Trophoblast cell (in vitro differentiated cells and primary cell): ENCODE measurements around the gene PERM1.
A peak's percentile ranks its signal among the peaks of the same experiment; 100 is the strongest.

Source experiments
- DNase-seq, 2 donors: peaks; one replicate each; pipeline ENCODE4 v3.0.0-alpha.2; 2016
- H2AFZ ChIP-seq: 2 replicates; pipeline ENCODE4 v1.6.1; 2013; ENCODE audit warnings: low read length, moderate library complexity, mild to moderate bottlenecking; ENCODE audit not compliant: insufficient read depth, poor library complexity
- H2AK5ac ChIP-seq: 2 replicates; pipeline ENCODE4 v1.6.1; 2013; ENCODE audit warnings: mild to moderate bottlenecking, low read length
- H2BK120ac ChIP-seq: 2 replicates; pipeline ENCODE4 v1.6.1; 2013; ENCODE audit warnings: low read length, mild to moderate bottlenecking, moderate library complexity; ENCODE audit not compliant: insufficient read depth, poor library complexity
- H2BK12ac ChIP-seq: 2 replicates; pipeline ENCODE4 v1.6.1; 2013; ENCODE audit warnings: mild to moderate bottlenecking, low read length, moderate library complexity
- H2BK5ac ChIP-seq: 2 replicates; pipeline ENCODE4 v1.6.1; 2013; ENCODE audit warnings: low read length, low read depth, moderate library complexity, mild to moderate bottlenecking; ENCODE audit not compliant: poor library complexity
- H3K14ac ChIP-seq: 2 replicates; pipeline ENCODE4 v1.6.1; 2013; ENCODE audit warnings: mild to moderate bottlenecking, low read length
- H3K18ac ChIP-seq: 2 replicates; pipeline ENCODE4 v1.6.1; 2013; ENCODE audit warnings: mild to moderate bottlenecking, low read length
- H3K23ac ChIP-seq: 2 replicates; pipeline ENCODE4 v1.6.1; 2013; ENCODE audit warnings: low read length
- H3K27ac ChIP-seq: 2 replicates; pipeline ENCODE4 v1.5.1; 2013; ENCODE audit warnings: low read depth, mild to moderate bottlenecking, inconsistent platforms, low read length, moderate library complexity
- H3K27me3 ChIP-seq: 2 replicates; pipeline ENCODE4 v1.6.1; 2013; ENCODE audit warnings: inconsistent platforms, mild to moderate bottlenecking, low read length, moderate library complexity; ENCODE audit not compliant: insufficient read depth
- H3K36me3 ChIP-seq, 2 experiments: 1 replicate in 1 of 2; 2 replicates in 1 of 2; pipeline ENCODE4 v1.6.1; 2013; ENCODE audit warnings: low read length in 2 of 2, mild to moderate bottlenecking in 2 of 2, moderate library complexity in 1 of 2; ENCODE audit not compliant: insufficient read depth in 2 of 2, control insufficient read depth in 1 of 2
- H3K4ac ChIP-seq: 2 replicates; pipeline ENCODE4 v1.6.1; 2013; ENCODE audit warnings: low read depth, mild to moderate bottlenecking, low read length, moderate library complexity
- H3K4me1 ChIP-seq, 2 experiments: 1 replicate in 1 of 2; 2 replicates in 1 of 2; pipeline ENCODE4 v1.6.1; 2013; ENCODE audit warnings: low read length in 2 of 2, mild to moderate bottlenecking in 2 of 2, moderate library complexity in 1 of 2; ENCODE audit not compliant: insufficient read depth in 2 of 2, control insufficient read depth in 1 of 2
- H3K4me2 ChIP-seq: 2 replicates; pipeline ENCODE4 v1.6.1; 2013; ENCODE audit warnings: inconsistent platforms, mild to moderate bottlenecking, low read length, moderate library complexity
- H3K4me3 ChIP-seq: 2 replicates; pipeline ENCODE4 v1.5.1; 2013; ENCODE audit warnings: mild to moderate bottlenecking, low read depth, low read length, inconsistent platforms
- H3K79me1 ChIP-seq: one replicate; pipeline ENCODE4 v1.6.1; 2013; ENCODE audit warnings: low read length
- H3K79me2 ChIP-seq: 2 replicates; pipeline ENCODE4 v1.6.1; 2013; ENCODE audit warnings: low read length, mild to moderate bottlenecking; ENCODE audit not compliant: control insufficient read depth, insufficient read depth, poor library complexity
- H3K9ac ChIP-seq: 2 replicates; pipeline ENCODE4 v1.6.1; 2013; ENCODE audit warnings: mild to moderate bottlenecking, low read length
- H3K9me3 ChIP-seq: 2 replicates; pipeline ENCODE4 v1.6.1; 2013; ENCODE audit warnings: low read depth, mild to moderate bottlenecking, control low read depth, inconsistent platforms, low read length; ENCODE audit not compliant: insufficient read depth
- H4K12ac ChIP-seq: 2 replicates; pipeline ENCODE4 v1.6.1; 2013; ENCODE audit warnings: low read depth, mild to moderate bottlenecking, low read length, moderate library complexity
- H4K8ac ChIP-seq: 2 replicates; pipeline ENCODE4 v1.6.1; 2013; ENCODE audit warnings: low read depth, mild to moderate bottlenecking, low read length, moderate library complexity
- H4K91ac ChIP-seq: one replicate; pipeline ENCODE4 v1.6.1; 2013; ENCODE audit warnings: low read depth, mild to moderate bottlenecking, low read length, moderate library complexity
- WGBS: extraction: QIAGEN DNeasy Blood & Tissue Kit; methylation state at CpG from one replicate; pipeline ENCODE4 v1.1.7; 2013; ENCODE audit warnings: missing lambda C conversion rate; ENCODE audit not compliant: insufficient read length, insufficient coverage; ENCODE audit errors: extremely low coverage; 5-methylcytosine and 5-hydroxymethylcytosine counted together

The PERM1 gene

DNA sequence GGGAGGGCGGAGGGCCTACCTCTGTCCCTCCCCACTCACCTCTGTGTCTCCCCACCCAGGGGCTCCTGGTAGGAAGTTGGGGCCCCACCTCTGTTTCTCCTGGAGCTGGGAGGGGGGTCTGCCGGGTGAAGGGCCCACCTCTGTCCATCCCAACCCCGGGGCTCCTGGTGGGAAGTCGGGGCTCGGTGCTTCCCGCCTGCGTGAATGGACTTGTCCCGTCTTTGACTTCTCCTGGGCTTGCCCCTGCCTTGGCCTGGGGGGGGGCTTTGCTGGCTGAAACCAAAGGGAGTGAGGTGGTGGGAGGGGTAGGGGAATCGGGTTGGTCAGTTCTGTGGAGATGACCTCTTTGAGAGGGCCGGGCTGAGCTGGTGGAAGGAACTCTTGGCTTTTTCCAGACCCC is 43.8 kb upstream of the PERM1 start:
- no peaks in the 10 kb centered on the region for H3K27me3 ChIP-seq
- H3K36me3 ChIP-seq: peaks cover 35 to 36% of the 10 kb centered on the region in 2 experiments
- H2BK5ac ChIP-seq: no peak overlapping the region
- no peak overlapping the region for H3K18ac ChIP-seq
- H3K9ac ChIP-seq: no peak overlapping the region
- DNase-seq: no peak
- WGBS: no CpG with 5 or more reads among the region's 10 CpGs
- H3K23ac ChIP-seq: no peak overlapping the region
- no peak overlapping the region for H3K14ac ChIP-seq
- no peak overlapping the region for H4K8ac ChIP-seq
- H3K4me3 ChIP-seq: no peak overlapping the region
- no peak overlapping the region for H2BK120ac ChIP-seq
- no peak overlapping the region for H3K4me2 ChIP-seq
- H3K79me1 ChIP-seq: peaks cover 22% of the 10 kb centered on the region
- peaks cover 5% of the 10 kb centered on the region for H3K9me3 ChIP-seq
- peak overlapping the region; percentile 15 for H3K4ac ChIP-seq
- peak overlapping the region; percentile 11 for H2BK12ac ChIP-seq
- H4K91ac ChIP-seq: peak overlapping the region; percentile 42
- H3K79me2 ChIP-seq: peaks cover 10% of the 10 kb centered on the region
- H2AK5ac ChIP-seq: no peak overlapping the region
- peaks cover 42 to 46% of the 10 kb centered on the region in 2 experiments for H3K4me1 ChIP-seq
- H2AFZ ChIP-seq: no peak overlapping the region
- no peak overlapping the region for H4K12ac ChIP-seq
- H3K27ac ChIP-seq: no peak overlapping the region

DNA sequence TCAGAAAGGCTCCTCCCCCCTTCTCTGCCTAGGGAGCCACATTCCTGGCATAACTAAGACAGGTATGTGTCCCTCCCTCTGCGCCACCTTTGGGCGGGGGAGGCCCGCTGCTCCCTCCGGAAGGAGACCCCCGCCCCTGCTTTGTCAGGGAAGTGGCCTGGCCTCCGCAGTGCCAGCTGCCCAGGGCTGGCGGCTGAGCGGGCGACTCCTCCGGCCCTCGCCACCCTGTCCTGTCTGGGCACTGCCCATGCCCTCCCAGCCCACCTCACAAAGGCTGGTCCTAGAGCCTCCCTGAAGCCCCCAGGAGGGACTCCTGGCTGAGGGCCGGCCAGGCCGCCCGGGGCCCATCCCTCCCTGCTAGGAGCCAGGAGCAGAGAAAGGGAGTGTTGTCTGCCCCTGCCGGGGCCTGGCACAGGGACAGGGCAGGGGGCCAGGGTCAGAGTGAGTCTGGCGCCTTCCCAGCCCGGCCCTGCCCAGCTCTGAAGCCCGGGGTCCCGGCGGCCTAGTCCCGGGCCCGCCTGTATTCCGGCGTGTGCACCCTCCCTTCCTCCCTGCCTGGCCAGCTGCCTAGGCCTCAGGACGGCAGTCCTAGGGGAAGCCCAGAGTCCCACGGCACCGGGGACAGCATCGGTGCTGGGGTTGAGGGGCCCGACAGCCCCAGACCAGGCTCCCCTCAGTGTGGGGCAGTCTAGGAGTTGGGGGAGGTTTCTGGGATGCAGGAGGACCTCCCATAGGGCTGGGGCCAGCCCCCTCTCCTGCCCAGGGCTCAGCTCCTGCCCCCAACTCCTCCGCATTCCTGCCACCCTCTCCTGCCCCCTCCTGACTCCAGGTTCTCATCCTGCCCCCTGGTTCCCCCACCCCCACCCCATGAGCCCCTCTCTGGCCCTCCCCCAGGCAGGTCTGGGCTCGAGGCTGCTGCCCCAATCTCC is 43.1 kb upstream of the PERM1 start:
- peaks cover 35 to 36% of the 10 kb centered on the region in 2 experiments for H3K36me3 ChIP-seq
- peak overlapping the region; percentile 58 for H2AK5ac ChIP-seq
- H4K12ac ChIP-seq: peak overlapping the region; percentile 33
- peak overlapping the region; percentile 36 for H3K18ac ChIP-seq
- peak overlapping the region; percentile 81 for H3K4ac ChIP-seq
- no CpG with 5 or more reads among the region's 31 CpGs for WGBS
- peaks cover 24% of the 10 kb centered on the region for H3K79me1 ChIP-seq
- H3K14ac ChIP-seq: peak overlapping the region; percentile 62
- H3K27ac ChIP-seq: peak overlapping the region; percentile 18
- peak; percentile 37 to 60 for DNase-seq
- H3K9me3 ChIP-seq: peaks cover 3% of the 10 kb centered on the region
- H4K8ac ChIP-seq: peak overlapping the region; percentile 79
- H3K79me2 ChIP-seq: peaks cover 11% of the 10 kb centered on the region
- H3K23ac ChIP-seq: no peak overlapping the region
- H2AFZ ChIP-seq: peak overlapping the region; percentile 9
- H4K91ac ChIP-seq: peak overlapping the region; percentile 99
- peak overlapping the region; percentile 78 for H2BK5ac ChIP-seq
- peak overlapping the region; percentile 93 for H2BK120ac ChIP-seq
- no peaks in the 10 kb centered on the region for H3K27me3 ChIP-seq
- H3K4me3 ChIP-seq: no peak overlapping the region
- peak overlapping the region; percentile 36 for H3K4me2 ChIP-seq
- peak overlapping the region; percentile 73 for H3K9ac ChIP-seq
- H2BK12ac ChIP-seq: peak overlapping the region; percentile 86
- H3K4me1 ChIP-seq: peaks cover 42 to 46% of the 10 kb centered on the region in 2 experiments

DNA sequence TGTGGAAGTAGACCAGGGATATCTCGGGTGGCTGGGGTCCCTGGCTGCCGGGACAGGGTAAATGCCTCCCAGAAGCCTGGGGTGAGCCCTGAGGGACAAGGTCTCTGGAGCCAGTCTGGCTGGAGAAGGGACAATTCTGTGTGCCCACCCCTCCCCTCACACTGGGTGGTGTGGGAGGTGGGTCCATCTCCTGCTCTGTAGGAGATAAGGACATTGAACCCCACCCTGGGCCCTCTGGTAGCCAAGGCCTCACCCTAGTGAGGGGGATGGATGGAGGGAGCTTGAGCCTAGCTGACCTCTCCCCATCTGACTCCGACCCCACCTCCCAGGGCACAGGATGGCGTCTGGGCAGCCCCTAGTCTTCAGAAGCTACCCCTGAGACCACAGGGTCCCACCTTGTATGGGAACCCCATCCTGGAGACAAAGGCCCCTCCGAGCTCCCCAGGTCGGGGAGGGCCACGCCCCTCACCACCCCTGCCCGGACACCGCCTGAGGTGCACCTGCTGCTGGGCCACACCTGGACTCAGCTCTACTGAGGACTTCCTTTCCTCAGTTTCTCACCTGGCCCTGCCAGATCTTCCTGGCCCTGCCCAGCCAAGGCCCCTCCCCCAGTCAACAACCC is 42.4 kb upstream of the PERM1 start:
- H3K4me1 ChIP-seq: peaks cover 42 to 46% of the 10 kb centered on the region in 2 experiments
- H3K23ac ChIP-seq: no peak overlapping the region
- DNase-seq: no peak
- peak overlapping the region; percentile 9 for H3K4ac ChIP-seq
- peak overlapping the region; percentile 36 for H3K4me2 ChIP-seq
- H3K27me3 ChIP-seq: no peaks in the 10 kb centered on the region
- peak overlapping the region; percentile 13 for H3K18ac ChIP-seq
- no CpG with 5 or more reads among the region's 9 CpGs for WGBS
- peaks cover 35 to 36% of the 10 kb centered on the region in 2 experiments for H3K36me3 ChIP-seq
- H3K9ac ChIP-seq: peak overlapping the region; percentile 36
- H3K14ac ChIP-seq: peak overlapping the region; percentile 28
- H3K4me3 ChIP-seq: no peak overlapping the region
- no peak overlapping the region for H4K12ac ChIP-seq
- peaks cover 12% of the 10 kb centered on the region for H3K79me2 ChIP-seq
- peak overlapping the region; percentile 18 for H4K8ac ChIP-seq
- peak overlapping the region; percentile 71 for H2BK12ac ChIP-seq
- peak overlapping the region; percentile 72 for H4K91ac ChIP-seq
- H3K9me3 ChIP-seq: peaks cover 2% of the 10 kb centered on the region
- H2AK5ac ChIP-seq: peak overlapping the region; percentile 65
- no peak overlapping the region for H2AFZ ChIP-seq
- peak overlapping the region; percentile 11 for H3K27ac ChIP-seq
- H3K79me1 ChIP-seq: peaks cover 24% of the 10 kb centered on the region
- H2BK5ac ChIP-seq: peak overlapping the region; percentile 8
- H2BK120ac ChIP-seq: peak overlapping the region; percentile 28

DNA sequence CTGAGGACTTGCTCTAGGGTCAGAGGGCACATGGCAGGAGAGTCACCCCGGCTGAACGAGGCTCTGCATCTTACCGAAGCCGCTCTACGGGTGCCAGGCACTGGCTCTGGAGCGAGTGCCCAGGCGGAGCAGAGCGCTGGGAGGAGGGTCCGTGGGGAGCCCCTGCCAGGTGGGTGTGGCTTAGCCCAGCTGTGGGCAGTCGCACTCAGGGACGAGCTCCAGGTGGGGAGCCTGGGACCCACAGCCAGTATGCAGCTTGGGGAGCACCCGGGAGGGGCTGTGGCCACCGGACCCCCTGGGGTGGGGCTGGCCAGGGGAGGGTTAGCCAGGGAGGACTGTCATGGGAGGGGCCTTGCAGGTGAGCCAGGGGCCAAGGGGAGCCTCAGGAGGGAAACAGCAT is 41.8 kb upstream of the PERM1 start:
- Histone ChIP-seq H3K14ac (no peak overlapping the region), H2AK5ac (peak overlapping the region; percentile 65), H3K79me1 (peaks cover 24% of the 10 kb centered on the region), H3K4ac (no peak overlapping the region), H3K9me3 (peaks cover 2% of the 10 kb centered on the region), H4K12ac (no peak overlapping the region), H3K36me3 (peaks cover 35 to 36% of the 10 kb centered on the region in 2 experiments), H3K4me1 (peaks cover 42 to 49% of the 10 kb centered on the region in 2 experiments), H3K9ac (no peak overlapping the region), H4K8ac (no peak overlapping the region), H3K4me3 (no peak overlapping the region), H3K4me2 (no peak overlapping the region), H2BK12ac (peak overlapping the region; percentile 71), H3K23ac (no peak overlapping the region), H3K27ac (no peak overlapping the region), H3K27me3 (no peaks in the 10 kb centered on the region), H2BK120ac (peak overlapping the region; percentile 7), H4K91ac (peak overlapping the region; percentile 72), H2BK5ac (no peak overlapping the region), H3K18ac (no peak overlapping the region), H3K79me2 (peaks cover 12% of the 10 kb centered on the region), H2AFZ (no peak overlapping the region)
- WGBS: no CpG with 5 or more reads among the region's 13 CpGs
- no peak for DNase-seq
